DND-41 (cell line): ENCODE measurements around the gene TMEM47.

Experiments used
- EZH2 ChIP-seq: IDR thresholded peaks from 3 replicates; pipeline ENCODE4 v1.6.1; 2012; ENCODE audit warnings: borderline replicate concordance, low read depth, mild to moderate bottlenecking, moderate library complexity, low read length, inconsistent platforms; ENCODE audit not compliant: severe bottlenecking
- TF ChIP-seq, protein P1 (sequence below): IDR thresholded peaks from 2 replicates; pipeline ENCODE4 v1.5.1; 2012; ENCODE audit warnings: borderline replicate concordance, low read length, moderate library complexity, mild to moderate bottlenecking; ENCODE audit not compliant: poor library complexity, severe bottlenecking; ENCODE audit errors: extremely low read depth

DNA sequence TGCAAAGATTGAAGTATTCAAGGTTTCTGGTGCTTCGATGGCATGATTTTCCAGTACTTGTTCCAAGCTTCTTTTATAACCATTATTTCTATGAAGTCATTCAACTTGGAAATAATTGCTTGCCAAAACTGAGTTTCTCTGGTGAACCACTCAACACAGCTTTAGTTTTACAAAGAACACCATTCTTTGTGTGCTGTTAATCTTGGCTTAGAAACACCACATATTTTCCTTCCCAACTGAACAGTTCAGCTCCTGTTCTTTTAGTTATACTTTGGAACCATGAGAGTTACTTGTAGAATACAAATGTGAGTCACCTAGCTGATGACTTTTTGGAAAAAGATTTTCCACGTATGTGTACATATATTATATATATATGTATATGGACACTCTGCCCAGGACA is 32.7 kb downstream of the TMEM47 start:
- TF ChIP-seq, protein P1, sequence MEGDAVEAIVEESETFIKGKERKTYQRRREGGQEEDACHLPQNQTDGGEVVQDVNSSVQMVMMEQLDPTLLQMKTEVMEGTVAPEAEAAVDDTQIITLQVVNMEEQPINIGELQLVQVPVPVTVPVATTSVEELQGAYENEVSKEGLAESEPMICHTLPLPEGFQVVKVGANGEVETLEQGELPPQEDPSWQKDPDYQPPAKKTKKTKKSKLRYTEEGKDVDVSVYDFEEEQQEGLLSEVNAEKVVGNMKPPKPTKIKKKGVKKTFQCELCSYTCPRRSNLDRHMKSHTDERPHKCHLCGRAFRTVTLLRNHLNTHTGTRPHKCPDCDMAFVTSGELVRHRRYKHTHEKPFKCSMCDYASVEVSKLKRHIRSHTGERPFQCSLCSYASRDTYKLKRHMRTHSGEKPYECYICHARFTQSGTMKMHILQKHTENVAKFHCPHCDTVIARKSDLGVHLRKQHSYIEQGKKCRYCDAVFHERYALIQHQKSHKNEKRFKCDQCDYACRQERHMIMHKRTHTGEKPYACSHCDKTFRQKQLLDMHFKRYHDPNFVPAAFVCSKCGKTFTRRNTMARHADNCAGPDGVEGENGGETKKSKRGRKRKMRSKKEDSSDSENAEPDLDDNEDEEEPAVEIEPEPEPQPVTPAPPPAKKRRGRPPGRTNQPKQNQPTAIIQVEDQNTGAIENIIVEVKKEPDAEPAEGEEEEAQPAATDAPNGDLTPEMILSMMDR = no peak
- no peak for TF ChIP-seq EZH2
